BLaER1 (cell line): ENCODE results near the gene PLD3.
A peak's percentile ranks its signal among the peaks of the same experiment; 100 is the strongest.

Experiments
- H3K27ac ChIP-seq: shearing (Covaris generic); formaldehyde crosslinking; 2 replicates; pipeline ENCODE4 v1.8.1; 2022
- H3K27me3 ChIP-seq: shearing (Covaris generic); formaldehyde crosslinking; 2 replicates; pipeline ENCODE4 v1.8.1; 2022
- H3K36me3 ChIP-seq: shearing (Covaris generic); formaldehyde crosslinking; 2 replicates; pipeline ENCODE4 v1.8.1; 2022
- H3K4me1 ChIP-seq: shearing (Covaris generic); formaldehyde crosslinking; 2 replicates; pipeline ENCODE4 v1.8.1; 2022
- H3K4me2 ChIP-seq: shearing (Covaris generic); formaldehyde crosslinking; 2 replicates; pipeline ENCODE4 v1.8.1; 2022
- H3K4me3 ChIP-seq: shearing (Covaris generic); formaldehyde crosslinking; 2 replicates; pipeline ENCODE4 v1.8.1; 2022
- H3K9ac ChIP-seq: shearing (Covaris generic); formaldehyde crosslinking; 2 replicates; pipeline ENCODE4 v1.8.1; 2022
- H3K9me3 ChIP-seq: shearing (Covaris generic); formaldehyde crosslinking; 2 replicates; pipeline ENCODE4 v1.8.1; 2022
- H4K20me1 ChIP-seq: shearing (Covaris generic); formaldehyde crosslinking; 2 replicates; pipeline ENCODE4 v1.8.1; 2022
- Cebpa-rat ChIP-seq: shearing (Covaris generic); IDR thresholded peaks from 2 replicates; pipeline ENCODE4 v1.8.1; 2022

Gene PLD3

GRCh38 chr19:40411125-40411842 is 62.8 kb downstream of the PLD3 start:
- Histone ChIP-seq H3K4me1 (peaks cover 84% of the 10 kb centered on the region), H3K4me2 (peak overlapping the region; percentile 96), H3K27ac (peak overlapping the region; percentile 88), H3K9me3 (no peaks in the 10 kb centered on the region), H3K36me3 (peaks cover 6% of the 10 kb centered on the region; the same call in 1 of the 2 replicates), H3K9ac (peak overlapping the region; percentile 78), H4K20me1 (no peaks in the 10 kb centered on the region), H3K27me3 (no peaks in the 10 kb centered on the region), H3K4me3 (peak overlapping the region; percentile 52)
- TF ChIP-seq Cebpa-rat = no peak

- Histone ChIP-seq H3K4me2 (peak overlapping the region; percentile 96), H3K4me3 (peak overlapping the region; percentile 52), H3K27ac (peak overlapping the region; percentile 88), H3K27me3 (no peaks in the 10 kb centered on the region), H3K9me3 (no peaks in the 10 kb centered on the region), H3K4me1 (peaks cover 91% of the 10 kb centered on the region), H4K20me1 (no peaks in the 10 kb centered on the region), H3K9ac (peak overlapping the region; percentile 78), H3K36me3 (peaks cover 6% of the 10 kb centered on the region; the same call in 1 of the 2 replicates)
- no peak for TF ChIP-seq Cebpa-rat
Measured at GRCh38 chr19:40411958-40412499, 63.5 kb downstream of the PLD3 start.

- TF ChIP-seq Cebpa-rat = no peak
- H4K20me1 ChIP-seq = no peaks in the 10 kb centered on the region
- H3K4me3 ChIP-seq = peak overlapping the region; percentile 52
- H3K36me3 ChIP-seq = peaks cover under 1% of the 10 kb centered on the region; the same call in 1 of the 2 replicates
- no peaks in the 10 kb centered on the region for H3K9me3 ChIP-seq
- H3K4me1 ChIP-seq = peaks cover 97% of the 10 kb centered on the region
- no peaks in the 10 kb centered on the region for H3K27me3 ChIP-seq
- peak overlapping the region; percentile 68; the same call in 1 of the 2 replicates for H3K9ac ChIP-seq
- peak overlapping the region; percentile 96 for H3K4me2 ChIP-seq
- H3K27ac ChIP-seq = peak overlapping the region; percentile 88
Measured at GRCh38 chr19:40412866-40413265, 64.4 kb downstream of the PLD3 start.

- no peak for TF ChIP-seq Cebpa-rat
- H3K4me2 ChIP-seq = peak within 1 kb of the TSS; percentile 96
Measured at GRCh38 chr19:40413291-40413845, 64.9 kb downstream of the PLD3 start, which contains the start of gene PRX. Gene PRX (minus strand): TSS chr19:40413378. CDS start chr19:40407932, 5,446 bp downstream.

GRCh38 chr19:40414542-40415535 is 66.3 kb downstream of the PLD3 start:
- H3K4me1 ChIP-seq = peaks cover 92% of the 10 kb centered on the region
- peak overlapping the region; percentile 55 for H3K27ac ChIP-seq
- no peaks in the 10 kb centered on the region for H4K20me1 ChIP-seq
- H3K9me3 ChIP-seq = no peaks in the 10 kb centered on the region
- H3K4me3 ChIP-seq = no peak overlapping the region
- peak overlapping the region; percentile 38; the same call in 1 of the 2 replicates for H3K9ac ChIP-seq
- H3K27me3 ChIP-seq = no peaks in the 10 kb centered on the region
- H3K4me2 ChIP-seq = peak overlapping the region; percentile 96
- no peak for TF ChIP-seq Cebpa-rat
- H3K36me3 ChIP-seq = no peaks in the 10 kb centered on the region

More at GRCh38 chr19:40413291-40413845, 64.9 kb downstream of the PLD3 start, which contains the start of gene PRX:
- Histone ChIP-seq H3K9ac (peak within 1 kb of the TSS; percentile 78), H3K36me3 (no peaks in the 10 kb centered on the region), H4K20me1 (no peaks in the 10 kb centered on the region), H3K4me1 (peaks cover 97% of the 10 kb centered on the region), H3K9me3 (no peaks in the 10 kb centered on the region), H3K27ac (peak within 1 kb of the TSS; percentile 88), H3K27me3 (no peaks in the 10 kb centered on the region), H3K4me3 (peak within 1 kb of the TSS; percentile 52)

GRCh38 chr19:40415768-40416167 is 67.3 kb downstream of the PLD3 start:
- no peak overlapping the region for H3K4me3 ChIP-seq
- no peaks in the 10 kb centered on the region for H4K20me1 ChIP-seq
- H3K4me2 ChIP-seq = peak overlapping the region; percentile 72; the same call in 1 of the 2 replicates
- H3K36me3 ChIP-seq = no peaks in the 10 kb centered on the region
- peaks cover 90% of the 10 kb centered on the region for H3K4me1 ChIP-seq
- TF ChIP-seq Cebpa-rat = no peak
- H3K9ac ChIP-seq = no peak overlapping the region
- H3K27me3 ChIP-seq = no peaks in the 10 kb centered on the region
- H3K9me3 ChIP-seq = no peaks in the 10 kb centered on the region
- peak overlapping the region; percentile 81; the same call in 1 of the 2 replicates for H3K27ac ChIP-seq

- H3K4me2 ChIP-seq = peak overlapping the region; percentile 72
- no peaks in the 10 kb centered on the region for H3K9me3 ChIP-seq
- H3K9ac ChIP-seq = peak overlapping the region; percentile 57
- no peaks in the 10 kb centered on the region for H4K20me1 ChIP-seq
- no peak overlapping the region for H3K4me3 ChIP-seq
- H3K36me3 ChIP-seq = no peaks in the 10 kb centered on the region
- H3K27me3 ChIP-seq = no peaks in the 10 kb centered on the region
- peaks cover 89% of the 10 kb centered on the region for H3K4me1 ChIP-seq
- no peak for TF ChIP-seq Cebpa-rat
- H3K27ac ChIP-seq = peak overlapping the region; percentile 81
Measured at GRCh38 chr19:40416918-40417642, 68.6 kb downstream of the PLD3 start.

GRCh38 chr19:40417643-40417981 is 69.1 kb downstream of the PLD3 start:
- Histone ChIP-seq H3K9ac (peak overlapping the region; percentile 57), H3K4me2 (peak overlapping the region; percentile 72), H3K27ac (peak overlapping the region; percentile 81), H4K20me1 (no peaks in the 10 kb centered on the region), H3K4me3 (no peak overlapping the region), H3K9me3 (no peaks in the 10 kb centered on the region), H3K36me3 (peaks cover 4% of the 10 kb centered on the region), H3K27me3 (no peaks in the 10 kb centered on the region), H3K4me1 (peaks cover 83% of the 10 kb centered on the region)
- no peak for TF ChIP-seq Cebpa-rat
